ENCODE data around the gene PARD6A.
A peak's percentile ranks its signal among the peaks of the same experiment; 100 is the strongest.

PARD6A gene

DNA sequence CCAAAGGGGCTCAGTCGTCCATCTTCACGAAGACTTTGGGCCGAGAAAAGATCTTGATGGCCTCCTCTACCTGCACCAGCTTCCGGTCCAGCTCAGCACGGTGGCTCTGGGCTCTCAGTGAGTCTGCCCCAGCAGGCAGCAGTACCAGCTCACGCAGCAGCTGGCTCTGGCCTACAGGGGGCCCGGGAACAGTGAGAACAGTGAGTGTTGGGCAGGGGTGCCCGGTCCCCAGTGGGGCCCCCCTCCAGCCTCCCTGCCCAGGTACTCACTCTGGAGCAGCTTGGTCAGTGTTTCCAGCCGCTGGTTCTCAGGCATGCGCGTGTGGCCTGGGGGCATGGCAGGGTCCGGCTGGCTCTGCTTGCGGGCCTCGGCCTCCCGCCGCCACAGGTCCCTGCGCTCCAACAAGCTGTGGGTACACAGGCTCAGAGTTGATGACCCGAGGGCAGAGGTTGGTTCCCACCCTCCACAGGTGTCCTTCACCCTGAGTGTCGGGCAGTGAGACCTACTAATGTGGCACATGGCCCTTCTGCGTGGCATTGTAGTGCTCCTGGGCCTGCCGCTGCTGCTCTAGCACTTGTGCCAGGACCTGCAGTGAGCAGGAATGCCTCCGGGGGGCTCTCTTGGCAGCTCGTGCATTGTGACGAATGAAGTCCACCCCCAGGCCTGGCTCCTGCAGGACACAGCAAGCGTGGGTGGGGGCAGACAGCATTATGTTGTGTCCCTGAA, 2.6 kb downstream of the PARD6A start:
- H3K27ac ChIP-seq = no peak overlapping the region
- no peaks in the 10 kb centered on the region for H3K9me3 ChIP-seq (ENCODE audit: severe bottlenecking)
- peaks cover 36% of the 10 kb centered on the region for H3K36me3 ChIP-seq
- H3K27me3 ChIP-seq (ENCODE audit: insufficient read depth, low read depth, severe bottlenecking) = no peaks in the 10 kb centered on the region
- TF ChIP-seq, protein P1, sequence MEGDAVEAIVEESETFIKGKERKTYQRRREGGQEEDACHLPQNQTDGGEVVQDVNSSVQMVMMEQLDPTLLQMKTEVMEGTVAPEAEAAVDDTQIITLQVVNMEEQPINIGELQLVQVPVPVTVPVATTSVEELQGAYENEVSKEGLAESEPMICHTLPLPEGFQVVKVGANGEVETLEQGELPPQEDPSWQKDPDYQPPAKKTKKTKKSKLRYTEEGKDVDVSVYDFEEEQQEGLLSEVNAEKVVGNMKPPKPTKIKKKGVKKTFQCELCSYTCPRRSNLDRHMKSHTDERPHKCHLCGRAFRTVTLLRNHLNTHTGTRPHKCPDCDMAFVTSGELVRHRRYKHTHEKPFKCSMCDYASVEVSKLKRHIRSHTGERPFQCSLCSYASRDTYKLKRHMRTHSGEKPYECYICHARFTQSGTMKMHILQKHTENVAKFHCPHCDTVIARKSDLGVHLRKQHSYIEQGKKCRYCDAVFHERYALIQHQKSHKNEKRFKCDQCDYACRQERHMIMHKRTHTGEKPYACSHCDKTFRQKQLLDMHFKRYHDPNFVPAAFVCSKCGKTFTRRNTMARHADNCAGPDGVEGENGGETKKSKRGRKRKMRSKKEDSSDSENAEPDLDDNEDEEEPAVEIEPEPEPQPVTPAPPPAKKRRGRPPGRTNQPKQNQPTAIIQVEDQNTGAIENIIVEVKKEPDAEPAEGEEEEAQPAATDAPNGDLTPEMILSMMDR (IDR thresholded peaks at IDR 0.05; ENCODE audit: low read depth, low read length) = peak; percentile 60
- H3K4me3 ChIP-seq (ENCODE audit: low read depth, low read length) = no peak overlapping the region
- peak; percentile 65 for DNase-seq

- Histone ChIP-seq H3K27ac (no peak overlapping the region), H3K36me3 (peaks cover 31% of the 10 kb centered on the region), H3K4me3 (ENCODE audit: low read depth, low read length) (no peak overlapping the region), H3K27me3 (ENCODE audit: insufficient read depth, low read depth, severe bottlenecking) (no peaks in the 10 kb centered on the region), H3K9me3 (ENCODE audit: severe bottlenecking) (no peaks in the 10 kb centered on the region)
- TF ChIP-seq, protein P1 (IDR thresholded peaks at IDR 0.05; ENCODE audit: low read depth, low read length) = no peak
- no peak for DNase-seq
Measured at GRCh38 chr16:67663877-67664222, 3.1 kb downstream of the PARD6A start.

GRCh38 chr16:67664258-67664657, 3.5 kb downstream of the PARD6A start:
- TF ChIP-seq, protein P1 (IDR thresholded peaks at IDR 0.05; ENCODE audit: low read depth, low read length) = no peak
- no peak for DNase-seq

GRCh38 chr16:67664871-67665270, 4.1 kb downstream of the PARD6A start:
- H3K27me3 ChIP-seq (ENCODE audit: insufficient read depth, low read depth, severe bottlenecking) = no peaks in the 10 kb centered on the region

More at GRCh38 chr16:67664258-67664657, 3.5 kb downstream of the PARD6A start:
- Histone ChIP-seq H3K27me3 (ENCODE audit: insufficient read depth, low read depth, severe bottlenecking) (no peaks in the 10 kb centered on the region), H3K4me3 (ENCODE audit: low read depth, low read length) (no peak overlapping the region), H3K27ac (no peak overlapping the region), H3K36me3 (peaks cover 28% of the 10 kb centered on the region), H3K9me3 (ENCODE audit: severe bottlenecking) (no peaks in the 10 kb centered on the region)

DNA sequence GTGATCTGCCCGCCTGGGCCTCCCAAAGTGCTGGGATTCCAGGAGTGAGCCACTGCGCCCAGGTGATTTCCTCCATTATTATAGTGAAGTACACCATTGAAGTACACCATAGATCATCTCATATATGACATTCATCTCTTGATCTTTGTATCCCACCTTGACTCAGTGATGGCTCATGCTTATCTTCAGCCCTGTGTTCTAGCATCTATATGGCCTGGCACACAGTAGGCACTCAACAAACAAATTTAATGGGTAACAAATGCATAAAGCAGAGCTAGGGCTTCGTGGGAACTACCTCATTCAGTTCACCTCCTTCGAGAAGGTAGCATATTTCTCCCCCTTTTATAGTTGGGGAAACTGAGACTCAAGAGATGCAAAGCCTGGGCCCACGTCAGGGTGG, 4.8 kb downstream of the PARD6A start:
- DNase-seq = no peak
- H3K4me3 ChIP-seq (ENCODE audit: low read depth, low read length) = peak overlapping the region; percentile 55
- TF ChIP-seq, protein P1 (IDR thresholded peaks at IDR 0.05; ENCODE audit: low read depth, low read length) = no peak
- peak overlapping the region; percentile 88 for H3K27ac ChIP-seq
- no peaks in the 10 kb centered on the region for H3K27me3 ChIP-seq (ENCODE audit: insufficient read depth, low read depth, severe bottlenecking)
- H3K9me3 ChIP-seq (ENCODE audit: severe bottlenecking) = no peaks in the 10 kb centered on the region
- peaks cover 28% of the 10 kb centered on the region for H3K36me3 ChIP-seq

More at GRCh38 chr16:67664871-67665270, 4.1 kb downstream of the PARD6A start:
- no peak for DNase-seq
- no peak overlapping the region for H3K27ac ChIP-seq
- peaks cover 28% of the 10 kb centered on the region for H3K36me3 ChIP-seq
- no peak overlapping the region for H3K4me3 ChIP-seq (ENCODE audit: low read depth, low read length)
- H3K9me3 ChIP-seq (ENCODE audit: severe bottlenecking) = no peaks in the 10 kb centered on the region
- TF ChIP-seq, protein P1 (IDR thresholded peaks at IDR 0.05; ENCODE audit: low read depth, low read length) = no peak

All from WERI-Rb-1 (cell line).